ENCODE data around the gene DNAH5.

GRCh38 chr5:13708906-13709305 lies 235.6 kb downstream of the DNAH5 start:
- TF ChIP-seq POLR2AphosphoS5 (IDR thresholded peaks at IDR 0.05; ENCODE audit: low read depth, low read length) (no peak), POLR2A (IDR thresholded peaks at IDR 0.05; ENCODE audit: low read depth, low read length) (no peak), TAF1 (IDR thresholded peaks at IDR 0.05; ENCODE audit: borderline replicate concordance, low read depth, low read length) (no peak)
